ENCODE data around the gene USP13. TPM values are rescaled to one million over a fixed set of nuclear protein-coding genes. Genes with fewer than 3 reads are reported as not detected.

USP13 gene
- total RNA-seq, 1 experiment from 2014 or later: 14.8 TPM

GRCh38 chr3:179832333-179832854 is 179.6 kb downstream of the USP13 start:
- H3K9me3 ChIP-seq (ENCODE audit: low read length): no peaks in the 10 kb centered on the region
- no peaks in the 10 kb centered on the region for H3K27me3 ChIP-seq (ENCODE audit: low read length)
- no peak overlapping the region for H3K9ac ChIP-seq (ENCODE audit: low read length)
- intact Hi-C loops (cut with micrococcal nuclease): no loop called here
- TF ChIP-seq, protein P1, sequence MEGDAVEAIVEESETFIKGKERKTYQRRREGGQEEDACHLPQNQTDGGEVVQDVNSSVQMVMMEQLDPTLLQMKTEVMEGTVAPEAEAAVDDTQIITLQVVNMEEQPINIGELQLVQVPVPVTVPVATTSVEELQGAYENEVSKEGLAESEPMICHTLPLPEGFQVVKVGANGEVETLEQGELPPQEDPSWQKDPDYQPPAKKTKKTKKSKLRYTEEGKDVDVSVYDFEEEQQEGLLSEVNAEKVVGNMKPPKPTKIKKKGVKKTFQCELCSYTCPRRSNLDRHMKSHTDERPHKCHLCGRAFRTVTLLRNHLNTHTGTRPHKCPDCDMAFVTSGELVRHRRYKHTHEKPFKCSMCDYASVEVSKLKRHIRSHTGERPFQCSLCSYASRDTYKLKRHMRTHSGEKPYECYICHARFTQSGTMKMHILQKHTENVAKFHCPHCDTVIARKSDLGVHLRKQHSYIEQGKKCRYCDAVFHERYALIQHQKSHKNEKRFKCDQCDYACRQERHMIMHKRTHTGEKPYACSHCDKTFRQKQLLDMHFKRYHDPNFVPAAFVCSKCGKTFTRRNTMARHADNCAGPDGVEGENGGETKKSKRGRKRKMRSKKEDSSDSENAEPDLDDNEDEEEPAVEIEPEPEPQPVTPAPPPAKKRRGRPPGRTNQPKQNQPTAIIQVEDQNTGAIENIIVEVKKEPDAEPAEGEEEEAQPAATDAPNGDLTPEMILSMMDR (conservative IDR thresholded peaks at IDR 0.05; ENCODE audit: low read depth, low read length): no peak
- no peak for TF ChIP-seq EZH2phosphoT487 (IDR thresholded peaks at IDR 0.05; ENCODE audit: borderline replicate concordance, low read length)
- H3K79me2 ChIP-seq (ENCODE audit: low read length): no peaks in the 10 kb centered on the region
- no peaks in the 10 kb centered on the region for H3K4me1 ChIP-seq (ENCODE audit: insufficient read depth, low read length)
- no peaks in the 10 kb centered on the region for H4K20me1 ChIP-seq (ENCODE audit: low read length)
- DNase-seq (no peak), ATAC-seq (no peak)
- ChIA-PET POLR2A (ENCODE audit: unreplicated experiment) (no interaction called here), CTCF (no interaction called here)
- H3K36me3 ChIP-seq (ENCODE audit: low read depth, low read length): no peaks in the 10 kb centered on the region
- no peak overlapping the region for H3K4me2 ChIP-seq (ENCODE audit: low read length)
- no peaks in the 10 kb centered on the region for H3F3A ChIP-seq (ENCODE audit: low read length, unreplicated experiment)
- no peak overlapping the region for H3K4me3 ChIP-seq (ENCODE audit: low read length)
- H3K9me2 ChIP-seq (replicated peaks; ENCODE audit: low read length): no peaks in the 10 kb centered on the region
- no peak overlapping the region for H3K27ac ChIP-seq (ENCODE audit: low read length)
- no peak overlapping the region for H2AFZ ChIP-seq (ENCODE audit: low read length)
- no TSS peak for BruUV-seq (replicated peaks)

DNA sequence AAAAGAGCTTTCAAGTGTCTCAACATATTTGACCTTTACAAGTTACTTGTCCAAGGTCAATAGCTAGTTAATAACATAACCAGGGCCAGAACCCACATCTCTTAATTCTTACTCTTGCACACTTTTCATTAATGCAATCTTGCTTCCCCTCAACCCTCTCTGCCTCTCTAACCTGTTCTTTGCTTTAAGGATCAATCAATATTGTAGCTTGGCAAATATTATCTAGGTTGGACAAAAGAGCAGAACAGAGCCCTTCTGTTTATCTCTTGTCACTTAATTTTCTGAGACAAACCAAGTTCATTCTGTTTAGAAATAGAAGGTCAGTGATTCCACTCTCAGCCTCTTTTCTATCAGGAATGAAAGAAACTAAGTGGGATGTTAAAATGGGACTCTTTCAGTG is 180.5 kb downstream of the USP13 start:
- no peak for TF ChIP-seq EZH2 (IDR thresholded peaks at IDR 0.05; ENCODE audit: low read length, unreplicated experiment)
- TF ChIP-seq EZH2phosphoT487 (IDR thresholded peaks at IDR 0.05; ENCODE audit: borderline replicate concordance, low read length): no peak
- TF ChIP-seq, protein P1 (conservative IDR thresholded peaks at IDR 0.05; ENCODE audit: low read depth, low read length): no peak
- BruUV-seq (replicated peaks): no TSS peak
- Histone ChIP-seq H3K9me3 (ENCODE audit: low read length) (no peaks in the 10 kb centered on the region), H4K20me1 (ENCODE audit: low read length) (no peaks in the 10 kb centered on the region), H3F3A (ENCODE audit: low read length, unreplicated experiment) (no peaks in the 10 kb centered on the region), H3K27ac (ENCODE audit: low read length) (no peak overlapping the region), H3K4me2 (ENCODE audit: low read length) (no peak overlapping the region), H3K9ac (ENCODE audit: low read length) (no peak overlapping the region), H3K36me3 (ENCODE audit: low read depth, low read length) (no peaks in the 10 kb centered on the region), H3K27me3 (ENCODE audit: low read length) (no peaks in the 10 kb centered on the region), H3K4me3 (ENCODE audit: low read length) (no peak overlapping the region), H2AFZ (ENCODE audit: low read length) (no peak overlapping the region), H3K9me2 (replicated peaks; ENCODE audit: low read length) (no peaks in the 10 kb centered on the region), H3K4me1 (ENCODE audit: insufficient read depth, low read length) (no peaks in the 10 kb centered on the region), H3K79me2 (ENCODE audit: low read length) (no peaks in the 10 kb centered on the region)
- intact Hi-C loops (cut with micrococcal nuclease): no loop called here
- CTCF ChIA-PET: no interaction called here
- DNase-seq: no peak
- ATAC-seq: no peak
- POLR2A ChIA-PET (ENCODE audit: unreplicated experiment): no interaction called here

- CTCF ChIA-PET: no interaction called here
- POLR2A ChIA-PET (ENCODE audit: unreplicated experiment): interaction anchor here (0.7 kb wide), 1 partner anchor 15 kb away, joined by 4 read pairs; no protein-coding TSS in a partner anchor
- Histone ChIP-seq H2AFZ (ENCODE audit: low read length) (no peak overlapping the region), H4K20me1 (ENCODE audit: low read length) (no peaks in the 10 kb centered on the region), H3K27ac (ENCODE audit: low read length) (no peak overlapping the region), H3K4me3 (ENCODE audit: low read length) (no peak overlapping the region), H3K79me2 (ENCODE audit: low read length) (no peaks in the 10 kb centered on the region), H3K4me1 (ENCODE audit: insufficient read depth, low read length) (peaks cover 5% of the 10 kb centered on the region; the same call in 1 of the 2 replicates), H3F3A (ENCODE audit: low read length, unreplicated experiment) (no peaks in the 10 kb centered on the region), H3K36me3 (ENCODE audit: low read depth, low read length) (no peaks in the 10 kb centered on the region), H3K4me2 (ENCODE audit: low read length) (no peak overlapping the region), H3K9me3 (ENCODE audit: low read length) (no peaks in the 10 kb centered on the region), H3K27me3 (ENCODE audit: low read length) (no peaks in the 10 kb centered on the region), H3K9me2 (replicated peaks; ENCODE audit: low read length) (no peaks in the 10 kb centered on the region), H3K9ac (ENCODE audit: low read length) (no peak overlapping the region)
- BruUV-seq (replicated peaks): no TSS peak
- ATAC-seq (no peak), DNase-seq (no peak)
- intact Hi-C loops (cut with micrococcal nuclease): no loop called here
- no peak for TF ChIP-seq EZH2phosphoT487 (IDR thresholded peaks at IDR 0.05; ENCODE audit: borderline replicate concordance, low read length)
- no peak for TF ChIP-seq EZH2 (IDR thresholded peaks at IDR 0.05; ENCODE audit: low read length, unreplicated experiment)
- TF ChIP-seq, protein P1 (conservative IDR thresholded peaks at IDR 0.05; ENCODE audit: low read depth, low read length): no peak
Measured at GRCh38 chr3:179837374-179837773, 184.5 kb downstream of the USP13 start.

Data from PC-3 (cell line).